Gastroesophageal sphincter (tissue), 3 donors: ENCODE measurements around the gene RTN1.

ENCODE experiments used
- CTCF ChIP-seq, 4 experiments: fragments of 200-600 bp in 2 of 4; fragments of 450-650 bp in 2 of 4; sonication (generic) in 1 of 4; IDR thresholded peaks; one replicate each; pipeline ENCODE4 v1.5.1; 2017 to 2019; ENCODE audit warnings: antibody characterized with exemption in 4 of 4, mild to moderate bottlenecking in 2 of 4, moderate library complexity in 2 of 4
- POLR2A ChIP-seq, 2 donors: fragments of 450-650 bp; IDR thresholded peaks; one replicate each; pipeline ENCODE4 v1.6.1; 2017; ENCODE audit warnings: antibody characterized with exemption in 2 of 2, mild to moderate bottlenecking in 2 of 2, moderate library complexity in 1 of 2
- POLR2AphosphoS5 ChIP-seq: sonication (generic); formaldehyde crosslinking; IDR thresholded peaks from one replicate; pipeline ENCODE4 v1.6.1; 2017; ENCODE audit warnings: antibody characterized with exemption

GRCh38 chr14:59761851-59762250 lies 108.7 kb downstream of the RTN1 start:
- TF ChIP-seq CTCF (IDR thresholded peaks at IDR 0.05): no peak
- no peak for TF ChIP-seq POLR2AphosphoS5
- no peak for TF ChIP-seq POLR2A (IDR thresholded peaks at IDR 0.05)
